Prostate gland (tissue), 2 donors: ENCODE data around the gene E2F4. TPM values are rescaled to one million over a fixed set of nuclear protein-coding genes. Genes with fewer than 3 reads are reported as not detected.

Source experiments
- DNase-seq: peaks from one replicate; pipeline ENCODE4 v3.0.0-alpha.2; 2019; ENCODE audit warnings: low spot score
- H3K27ac ChIP-seq, 2 donors: fragments of 200-600 bp; sonication (generic); 2 replicates each; pipeline ENCODE4 v1.5.1; 2017 to 2019
- H3K27me3 ChIP-seq: fragments of 200-600 bp; sonication (generic); replicated peaks from 2 replicates; pipeline ENCODE4 v1.5.1; 2019; ENCODE audit not compliant: insufficient read depth
- H3K36me3 ChIP-seq, 2 donors: fragments of 200-600 bp; sonication (generic); 1 replicate in 1 of 2; 2 replicates in 1 of 2; pipeline versions ENCODE4 v1.5.1 to v1.8.1; 2017 to 2019
- H3K4me1 ChIP-seq: fragments of 200-600 bp; sonication (generic); replicated peaks from 2 replicates; pipeline ENCODE4 v1.5.1; 2019
- H3K4me3 ChIP-seq, 2 donors: fragments of 200-600 bp; sonication (generic); 2 replicates each; pipeline ENCODE4 v1.5.1; 2017 to 2019
- H3K9me3 ChIP-seq: fragments of 200-600 bp; sonication (generic); 2 replicates; pipeline ENCODE4 v1.5.1; 2017
- POLR2A ChIP-seq: fragments of 450-650 bp; IDR thresholded peaks from one replicate; pipeline ENCODE4 v1.6.1; 2016; ENCODE audit warnings: antibody characterized with exemption, mild to moderate bottlenecking
- POLR2AphosphoS5 ChIP-seq: sonication (generic); formaldehyde crosslinking; IDR thresholded peaks from one replicate; pipeline ENCODE4 v1.6.1; 2017; ENCODE audit warnings: antibody characterized with exemption
- WGBS: methylation state at CpG from one replicate; pipeline ENCODE4 v1.1.5; 2018; 5-methylcytosine and 5-hydroxymethylcytosine counted together
- intact Hi-C: fragments of 100-400 bp; cut with DNase I; formaldehyde crosslinking; loops from one replicate; pipeline ENCODE4 v1.14.2; 2022
- total RNA-seq, 2 donors: library from RNA; depleted of rRNA; stranded (reverse); fragments of >200 nt; gene quantifications; one replicate each; pipeline ENCODE4 v1.1.0, GENCODE V29; 2016
- TF ChIP-seq, protein P1 (sequence below), 4 experiments: fragments of 200-600 bp in 2 of 4; fragments of 450-650 bp in 2 of 4; sonication (generic) in 2 of 4; IDR thresholded peaks; 1 replicate in 3 of 4; 2 replicates in 1 of 4; pipeline ENCODE4 v1.5.1; 2016 to 2019; ENCODE audit warnings: antibody characterized with exemption in 4 of 4, mild to moderate bottlenecking in 2 of 4, moderate library complexity in 2 of 4

Gene E2F4
- total RNA-seq, 2 donors from 2014 or later: 91.6 to 105 TPM

DNA sequence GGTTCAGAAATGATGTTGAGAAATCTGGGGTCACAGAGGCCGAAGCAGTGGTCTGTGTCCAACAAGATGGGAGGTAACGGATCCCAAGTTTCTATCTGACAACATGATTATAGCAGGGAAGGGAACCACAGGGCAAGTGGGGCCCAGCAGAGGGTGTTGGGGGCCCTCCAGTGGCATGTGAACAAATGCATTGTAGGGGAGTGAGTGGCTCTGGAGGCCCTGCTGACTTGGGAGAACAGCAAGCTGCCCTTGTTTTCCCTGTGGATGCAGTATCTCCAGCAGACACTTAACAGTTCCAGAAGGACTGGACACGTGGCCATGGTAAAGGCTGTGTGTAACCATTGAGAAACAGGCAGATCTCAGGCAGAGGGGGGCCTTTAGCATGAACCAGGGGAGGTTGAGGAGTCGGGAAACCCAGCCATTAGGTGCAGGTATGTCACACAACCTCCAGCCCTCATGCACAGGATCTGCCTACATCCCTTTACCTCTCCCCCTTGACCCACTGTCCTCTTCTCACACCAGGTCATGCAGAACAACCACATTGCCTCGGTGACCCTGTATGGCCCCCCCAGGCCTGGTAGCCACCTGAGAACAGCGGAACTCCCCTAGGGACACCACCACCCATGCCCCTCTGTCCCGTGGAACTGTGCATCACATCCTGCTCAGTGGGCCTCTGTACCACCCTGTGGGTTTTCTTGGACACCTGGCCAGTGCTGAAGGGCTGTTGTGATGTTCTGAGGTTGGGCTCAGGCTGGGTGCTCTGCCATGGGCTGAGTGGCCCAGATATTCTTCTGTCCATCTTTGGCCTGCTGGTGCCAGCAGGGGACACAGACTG lies 45.2 kb upstream of the E2F4 start:
- Histone ChIP-seq H3K4me3 (no peak overlapping the region), H3K4me1 (no peaks in the 10 kb centered on the region), H3K27me3 (no peaks in the 10 kb centered on the region), H3K9me3 (no peaks in the 10 kb centered on the region), H3K36me3 (peaks cover 4 to 10% of the 10 kb centered on the region in 2 donors), H3K27ac (peak overlapping the region in 1 of 2 donors; percentile 21)
- WGBS: 81% methylated on average over 7 of the region's 7 CpGs
- DNase-seq: no peak
- no peak for TF ChIP-seq POLR2A
- TF ChIP-seq, protein P1, sequence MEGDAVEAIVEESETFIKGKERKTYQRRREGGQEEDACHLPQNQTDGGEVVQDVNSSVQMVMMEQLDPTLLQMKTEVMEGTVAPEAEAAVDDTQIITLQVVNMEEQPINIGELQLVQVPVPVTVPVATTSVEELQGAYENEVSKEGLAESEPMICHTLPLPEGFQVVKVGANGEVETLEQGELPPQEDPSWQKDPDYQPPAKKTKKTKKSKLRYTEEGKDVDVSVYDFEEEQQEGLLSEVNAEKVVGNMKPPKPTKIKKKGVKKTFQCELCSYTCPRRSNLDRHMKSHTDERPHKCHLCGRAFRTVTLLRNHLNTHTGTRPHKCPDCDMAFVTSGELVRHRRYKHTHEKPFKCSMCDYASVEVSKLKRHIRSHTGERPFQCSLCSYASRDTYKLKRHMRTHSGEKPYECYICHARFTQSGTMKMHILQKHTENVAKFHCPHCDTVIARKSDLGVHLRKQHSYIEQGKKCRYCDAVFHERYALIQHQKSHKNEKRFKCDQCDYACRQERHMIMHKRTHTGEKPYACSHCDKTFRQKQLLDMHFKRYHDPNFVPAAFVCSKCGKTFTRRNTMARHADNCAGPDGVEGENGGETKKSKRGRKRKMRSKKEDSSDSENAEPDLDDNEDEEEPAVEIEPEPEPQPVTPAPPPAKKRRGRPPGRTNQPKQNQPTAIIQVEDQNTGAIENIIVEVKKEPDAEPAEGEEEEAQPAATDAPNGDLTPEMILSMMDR (IDR thresholded peaks at IDR 0.05): no peak
- TF ChIP-seq POLR2AphosphoS5: no peak
- intact Hi-C loops: loop anchor here (5.0 kb wide), 1 partner anchor 34 kb away; no protein-coding TSS in a partner anchor

DNA sequence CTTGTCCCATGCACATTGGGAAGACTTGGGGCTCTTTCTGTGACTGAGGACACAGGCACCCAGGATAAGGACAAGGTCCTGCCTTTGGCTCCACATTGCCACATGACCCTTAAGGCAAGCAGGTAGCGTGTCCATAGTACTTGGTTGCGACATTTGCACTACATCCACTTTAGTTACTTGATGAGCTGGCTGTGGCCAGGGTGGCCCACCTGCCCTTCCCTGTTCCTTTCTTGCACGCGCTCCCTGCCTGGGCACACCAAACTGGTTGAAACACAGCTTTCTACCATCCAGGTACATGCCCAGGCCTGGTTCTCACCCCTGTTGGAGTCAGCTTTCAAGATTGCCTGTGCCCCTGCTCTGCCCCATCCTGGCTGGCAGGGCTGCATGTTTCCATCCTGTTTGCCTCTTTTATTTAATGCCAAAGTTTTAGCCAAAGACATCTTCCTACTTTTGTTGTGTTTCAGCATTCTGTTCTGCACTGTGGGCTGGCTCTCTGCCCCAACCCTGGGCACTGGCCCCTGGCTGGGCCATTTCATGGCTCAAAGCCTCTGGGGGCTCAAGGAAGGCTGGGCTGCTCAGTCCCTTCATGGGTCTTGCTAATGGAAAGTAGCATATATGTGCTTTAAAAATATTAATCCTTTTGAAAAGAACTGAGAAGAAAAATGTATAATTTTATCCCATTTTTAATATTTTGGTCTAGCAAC lies 44.4 kb upstream of the E2F4 start:
- no peak overlapping the region for H3K4me3 ChIP-seq
- intact Hi-C loops: loop anchor here (5.0 kb wide), 1 partner anchor 35 kb away; no protein-coding TSS in a partner anchor
- peak overlapping the region in 1 of 2 donors; percentile 21 for H3K27ac ChIP-seq
- no peaks in the 10 kb centered on the region for H3K9me3 ChIP-seq
- no peak for DNase-seq
- H3K27me3 ChIP-seq: no peaks in the 10 kb centered on the region
- WGBS: 43% methylated on average over 4 of the region's 4 CpGs
- TF ChIP-seq POLR2A: no peak
- TF ChIP-seq POLR2AphosphoS5: peak; percentile 65
- peaks cover 0 to 9% of the 10 kb centered on the region in 2 donors for H3K36me3 ChIP-seq
- no peaks in the 10 kb centered on the region for H3K4me1 ChIP-seq

DNA sequence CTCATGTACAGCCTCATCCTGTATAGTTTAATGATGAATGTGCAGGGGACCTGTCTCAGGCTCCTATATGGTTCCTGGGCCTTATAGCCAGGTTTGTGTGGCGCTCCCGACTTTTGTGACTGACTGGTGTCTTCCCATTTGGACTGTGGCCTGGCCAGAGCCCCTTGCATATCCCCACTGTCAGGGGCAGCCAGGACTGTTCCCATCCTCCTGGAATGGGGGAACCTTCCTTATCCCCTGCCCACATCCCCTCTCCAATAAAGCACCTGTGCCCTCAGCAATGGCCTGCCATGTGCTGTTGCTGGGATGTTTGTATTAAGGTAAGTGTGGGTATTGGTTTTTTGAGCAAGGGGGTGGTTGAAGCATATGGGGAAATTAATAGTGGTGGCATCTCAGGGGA lies 43.7 kb upstream of the E2F4 start:
- Histone ChIP-seq H3K4me1 (no peaks in the 10 kb centered on the region), H3K9me3 (no peaks in the 10 kb centered on the region), H3K4me3 (no peak overlapping the region), H3K27ac (no peak overlapping the region), H3K27me3 (no peaks in the 10 kb centered on the region), H3K36me3 (peaks cover 0 to 9% of the 10 kb centered on the region in 2 donors)
- 88% methylated on average over 2 of the region's 2 CpGs for WGBS
- DNase-seq: no peak
- intact Hi-C loops: loop anchor here (5.0 kb wide), 1 partner anchor 36 kb away; no protein-coding TSS in a partner anchor
- TF ChIP-seq POLR2AphosphoS5 (no peak), POLR2A (no peak)
- TF ChIP-seq, protein P1 (IDR thresholded peaks at IDR 0.05): no peak

DNA sequence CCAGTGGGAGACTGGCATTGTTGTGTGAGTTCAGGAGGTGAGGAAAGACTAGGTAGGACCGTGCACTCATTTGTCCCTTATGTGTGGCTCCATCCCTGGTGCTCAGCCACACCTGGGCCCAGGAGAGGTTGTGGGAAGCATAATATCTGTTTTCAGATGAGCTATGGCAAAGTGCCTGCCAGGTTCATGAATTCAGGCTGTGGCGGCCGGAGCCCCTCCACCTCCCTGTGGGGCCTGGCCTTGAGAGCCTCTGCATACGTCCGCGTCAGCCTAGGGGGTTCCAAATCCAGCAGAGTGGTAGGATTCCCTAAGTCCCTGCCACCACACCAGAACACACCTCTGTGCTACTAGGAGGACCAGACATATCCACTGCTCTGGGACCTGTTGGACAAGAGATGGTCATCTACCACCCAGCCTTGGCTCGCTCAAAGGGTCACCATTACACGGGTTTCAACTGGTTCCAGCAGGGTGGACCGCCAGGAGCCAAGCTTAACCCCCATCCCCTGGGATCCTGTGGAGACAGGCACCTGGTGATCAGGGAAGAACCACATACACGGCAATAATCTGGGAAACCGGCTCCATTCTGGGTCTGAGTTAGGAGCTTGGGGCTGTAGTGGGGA lies 43.2 kb upstream of the E2F4 start:
- TF ChIP-seq POLR2A: no peak
- no peak for TF ChIP-seq POLR2AphosphoS5
- TF ChIP-seq, protein P1 (IDR thresholded peaks at IDR 0.05): no peak
- intact Hi-C loops: loop anchor here (5.0 kb wide), 1 partner anchor 36 kb away; no protein-coding TSS in a partner anchor
- H3K36me3 ChIP-seq: peaks cover 0 to 9% of the 10 kb centered on the region in 2 donors
- no peaks in the 10 kb centered on the region for H3K27me3 ChIP-seq
- H3K9me3 ChIP-seq: no peaks in the 10 kb centered on the region
- DNase-seq: no peak
- H3K4me3 ChIP-seq: no peak overlapping the region
- 80% methylated on average over 11 of the region's 11 CpGs for WGBS
- no peak overlapping the region for H3K27ac ChIP-seq
- no peaks in the 10 kb centered on the region for H3K4me1 ChIP-seq
